ENCODE results near the gene TBATA. TPM values are rescaled to one million over a fixed set of nuclear protein-coding genes. Genes with fewer than 3 reads are reported as not detected.

The TBATA gene
- total RNA-seq, 1 experiment from 2014 or later = not detected

DNA sequence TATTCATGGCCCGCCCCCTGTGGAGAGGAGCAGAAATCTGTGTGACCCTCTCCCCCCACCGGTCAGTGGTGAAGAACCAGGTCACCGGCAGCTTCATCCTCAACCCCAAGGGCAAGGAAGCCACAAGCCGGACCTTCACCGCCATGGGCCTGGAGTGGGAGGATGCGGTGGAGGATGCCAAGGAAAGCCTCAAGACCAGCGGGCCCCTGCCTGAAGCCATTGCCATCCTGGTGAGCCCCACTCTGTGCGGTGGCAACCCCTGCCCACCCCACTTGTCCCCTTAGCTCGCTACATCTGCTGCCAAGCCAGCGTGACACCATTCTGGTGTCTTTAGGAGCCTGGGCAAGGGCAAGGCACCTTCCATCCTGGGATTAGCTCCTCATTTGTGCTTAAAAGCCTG, 35.4 kb downstream of the TBATA start:
- CTCF ChIA-PET = no interaction called here
- Mint-ChIP-seq H3K9me3 (ENCODE audit: low read depth, unreplicated experiment) (no peaks in the 10 kb centered on the region), H3K4me3 (ENCODE audit: low read depth, unreplicated experiment) (no peak overlapping the region), H3K27me3 (ENCODE audit: unreplicated experiment) (peaks cover 91% of the 10 kb centered on the region), H3K36me3 (ENCODE audit: insufficient read depth, unreplicated experiment) (no peaks in the 10 kb centered on the region), H3K4me1 (ENCODE audit: low read depth, unreplicated experiment) (no peaks in the 10 kb centered on the region), H3K27ac (ENCODE audit: unreplicated experiment) (no peak overlapping the region)
- no TSS peak for BruUV-seq (replicated peaks)
- intact Hi-C loops (cut with micrococcal nuclease; ENCODE audit: unreplicated experiment) = no loop called here
- TF ChIP-seq, protein P1, sequence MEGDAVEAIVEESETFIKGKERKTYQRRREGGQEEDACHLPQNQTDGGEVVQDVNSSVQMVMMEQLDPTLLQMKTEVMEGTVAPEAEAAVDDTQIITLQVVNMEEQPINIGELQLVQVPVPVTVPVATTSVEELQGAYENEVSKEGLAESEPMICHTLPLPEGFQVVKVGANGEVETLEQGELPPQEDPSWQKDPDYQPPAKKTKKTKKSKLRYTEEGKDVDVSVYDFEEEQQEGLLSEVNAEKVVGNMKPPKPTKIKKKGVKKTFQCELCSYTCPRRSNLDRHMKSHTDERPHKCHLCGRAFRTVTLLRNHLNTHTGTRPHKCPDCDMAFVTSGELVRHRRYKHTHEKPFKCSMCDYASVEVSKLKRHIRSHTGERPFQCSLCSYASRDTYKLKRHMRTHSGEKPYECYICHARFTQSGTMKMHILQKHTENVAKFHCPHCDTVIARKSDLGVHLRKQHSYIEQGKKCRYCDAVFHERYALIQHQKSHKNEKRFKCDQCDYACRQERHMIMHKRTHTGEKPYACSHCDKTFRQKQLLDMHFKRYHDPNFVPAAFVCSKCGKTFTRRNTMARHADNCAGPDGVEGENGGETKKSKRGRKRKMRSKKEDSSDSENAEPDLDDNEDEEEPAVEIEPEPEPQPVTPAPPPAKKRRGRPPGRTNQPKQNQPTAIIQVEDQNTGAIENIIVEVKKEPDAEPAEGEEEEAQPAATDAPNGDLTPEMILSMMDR (IDR thresholded peaks at IDR 0.05; ENCODE audit: unreplicated experiment) = no peak
- no peak for DNase-seq

DNA sequence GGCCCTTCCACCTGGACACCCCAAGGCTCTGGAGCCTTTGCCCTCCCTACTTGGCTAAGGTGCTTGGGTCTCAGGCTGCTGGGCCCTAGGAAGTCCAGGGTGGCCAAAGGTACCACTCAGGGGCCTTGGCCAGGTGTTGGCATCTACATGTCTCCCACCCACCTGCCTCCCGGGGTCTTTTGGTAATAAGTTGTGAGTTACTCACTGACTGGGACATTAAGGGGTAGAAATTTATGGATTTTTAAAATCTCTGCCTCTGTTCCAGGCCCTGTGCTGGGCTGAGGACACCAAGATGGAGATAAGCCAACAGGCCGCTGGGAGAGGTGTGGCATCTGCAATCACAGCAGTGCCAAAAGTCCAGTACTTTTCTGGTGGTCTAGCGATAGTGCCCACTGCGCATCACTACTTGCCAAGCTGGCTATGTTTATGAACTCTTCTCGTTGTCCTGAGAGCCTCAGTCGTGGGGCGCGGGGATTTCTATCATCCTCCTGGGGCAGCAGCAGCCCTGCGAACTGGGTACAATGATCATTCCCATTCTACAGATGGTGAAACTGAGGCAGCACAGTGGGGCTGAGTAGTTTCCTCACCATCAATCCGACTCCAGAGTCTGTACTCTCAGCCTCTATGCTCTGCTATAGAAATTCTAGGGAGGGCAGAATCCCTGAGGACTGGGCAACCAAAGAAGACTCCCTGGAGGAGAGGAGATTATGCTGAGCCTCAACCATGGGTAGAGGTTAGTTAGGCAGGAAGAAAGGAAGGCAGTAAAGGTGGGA, 36.2 kb downstream of the TBATA start:
- TF ChIP-seq, protein P1 (IDR thresholded peaks at IDR 0.05; ENCODE audit: unreplicated experiment) = no peak
- BruUV-seq (replicated peaks) = no TSS peak
- no peak overlapping the region for H3K27ac Mint-ChIP-seq (ENCODE audit: unreplicated experiment)
- no peak overlapping the region for H3K4me3 Mint-ChIP-seq (ENCODE audit: low read depth, unreplicated experiment)
- H3K4me1 Mint-ChIP-seq (ENCODE audit: low read depth, unreplicated experiment) = no peaks in the 10 kb centered on the region
- DNase-seq = no peak
- intact Hi-C loops (cut with micrococcal nuclease; ENCODE audit: unreplicated experiment) = no loop called here
- CTCF ChIA-PET = no interaction called here
- H3K36me3 Mint-ChIP-seq (ENCODE audit: insufficient read depth, unreplicated experiment) = no peaks in the 10 kb centered on the region
- H3K27me3 Mint-ChIP-seq (ENCODE audit: unreplicated experiment) = peaks cover 91% of the 10 kb centered on the region
- no peaks in the 10 kb centered on the region for H3K9me3 Mint-ChIP-seq (ENCODE audit: low read depth, unreplicated experiment)

DNA sequence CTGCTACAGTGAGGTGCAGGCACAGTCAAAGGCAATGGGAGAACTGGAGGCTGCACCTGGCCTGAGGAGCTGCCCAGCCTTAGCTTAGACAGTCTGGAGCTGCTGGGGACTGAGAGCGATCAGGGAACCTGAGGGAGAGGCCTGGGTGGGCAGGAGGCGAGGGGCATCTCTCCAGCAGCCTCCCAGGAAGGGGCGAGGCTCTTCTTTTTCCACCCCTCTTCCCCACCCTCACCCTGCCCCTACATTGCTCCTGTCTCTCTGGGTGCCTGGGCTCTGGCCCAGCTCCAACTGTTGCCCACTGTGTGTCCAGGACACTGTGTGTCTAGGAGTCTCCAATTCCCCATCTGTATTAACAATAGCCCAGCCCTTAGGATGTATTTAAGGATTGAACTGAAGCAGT, 36.9 kb downstream of the TBATA start:
- CTCF ChIA-PET = no interaction called here
- peaks cover 85% of the 10 kb centered on the region for H3K27me3 Mint-ChIP-seq (ENCODE audit: unreplicated experiment)
- no peak overlapping the region for H3K27ac Mint-ChIP-seq (ENCODE audit: unreplicated experiment)
- no peak overlapping the region for H3K4me3 Mint-ChIP-seq (ENCODE audit: low read depth, unreplicated experiment)
- BruUV-seq (replicated peaks) = no TSS peak
- no peaks in the 10 kb centered on the region for H3K4me1 Mint-ChIP-seq (ENCODE audit: low read depth, unreplicated experiment)
- DNase-seq = no peak
- TF ChIP-seq, protein P1 (IDR thresholded peaks at IDR 0.05; ENCODE audit: unreplicated experiment) = no peak
- H3K36me3 Mint-ChIP-seq (ENCODE audit: insufficient read depth, unreplicated experiment) = no peaks in the 10 kb centered on the region
- no peaks in the 10 kb centered on the region for H3K9me3 Mint-ChIP-seq (ENCODE audit: low read depth, unreplicated experiment)
- intact Hi-C loops (cut with micrococcal nuclease; ENCODE audit: unreplicated experiment) = no loop called here

DNA sequence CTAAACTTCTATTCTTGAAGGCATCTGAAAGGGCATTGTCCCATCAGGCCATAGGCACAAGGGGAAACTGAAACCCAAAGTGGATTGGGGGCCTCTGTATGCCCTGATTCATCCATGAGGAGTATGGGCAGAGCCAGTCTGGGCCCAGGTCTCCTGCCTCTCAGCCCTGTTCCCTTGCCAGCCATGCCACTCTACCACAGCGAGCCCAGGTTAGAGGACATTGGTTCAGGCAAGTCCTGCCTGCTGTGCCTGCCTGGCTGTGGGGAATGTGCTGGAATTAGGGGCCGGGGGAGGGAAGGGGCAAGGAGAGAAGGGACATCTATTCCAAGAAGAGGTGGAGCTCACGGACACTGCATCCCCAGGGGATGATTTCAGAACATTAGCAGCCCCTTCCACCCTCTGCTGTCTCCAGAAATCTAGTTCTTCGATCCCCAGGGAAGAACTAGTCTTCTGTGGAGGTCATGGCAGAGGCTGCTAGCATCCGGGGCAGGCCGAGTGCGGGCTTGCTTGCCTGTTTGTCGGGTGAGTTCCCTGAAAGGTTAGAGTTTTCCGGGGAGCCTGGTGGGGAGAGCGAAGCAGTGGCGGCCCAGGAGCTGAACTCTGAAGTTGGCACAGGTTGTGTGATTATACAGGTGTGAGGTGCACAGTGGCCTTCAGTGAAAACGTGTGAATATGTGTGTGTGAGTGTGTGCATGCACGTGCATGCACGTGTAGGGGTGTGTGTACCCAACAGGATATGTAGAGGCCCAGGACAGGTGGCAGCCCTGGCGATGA, 37.8 kb downstream of the TBATA start:
- CTCF ChIA-PET = no interaction called here
- no peaks in the 10 kb centered on the region for H3K36me3 Mint-ChIP-seq (ENCODE audit: insufficient read depth, unreplicated experiment)
- DNase-seq = no peak
- BruUV-seq (replicated peaks) = no TSS peak
- no peaks in the 10 kb centered on the region for H3K4me1 Mint-ChIP-seq (ENCODE audit: low read depth, unreplicated experiment)
- intact Hi-C loops (cut with micrococcal nuclease; ENCODE audit: unreplicated experiment) = no loop called here
- H3K27me3 Mint-ChIP-seq (ENCODE audit: unreplicated experiment) = peaks cover 84% of the 10 kb centered on the region
- TF ChIP-seq, protein P1 (IDR thresholded peaks at IDR 0.05; ENCODE audit: unreplicated experiment) = no peak
- no peak overlapping the region for H3K27ac Mint-ChIP-seq (ENCODE audit: unreplicated experiment)
- H3K9me3 Mint-ChIP-seq (ENCODE audit: low read depth, unreplicated experiment) = no peaks in the 10 kb centered on the region
- no peak overlapping the region for H3K4me3 Mint-ChIP-seq (ENCODE audit: low read depth, unreplicated experiment)

All from Calu3 (cell line).